ENCODE data around the gene UTF1. TPM values are rescaled to one million over a fixed set of nuclear protein-coding genes. Genes with fewer than 3 reads are reported as not detected.

The UTF1 gene
- total and polyA plus RNA-seq, 9 of the 15 experiments (the other 6 are each of a cell fraction or from before 2014, with no cell fraction given): 0.35 to 0.46 TPM; not detected in 7

- TF ChIP-seq REST (IDR thresholded peaks at IDR 0.05; ENCODE audit: borderline replicate concordance) (peak; percentile 64; the same call in 1 of the 2 replicates), REST (CRISPR knock-in tag; IDR thresholded peaks at IDR 0.05; ENCODE audit: low read depth) (no peak), NR0B1 (IDR thresholded peaks at IDR 0.05; ENCODE audit: partially characterized antibody) (no peak), CAMTA2 (CRISPR knock-in tag; conservative IDR thresholded peaks at IDR 0.05) (no peak), STAT5B (CRISPR knock-in tag; IDR thresholded peaks at IDR 0.05) (no peak), HBP1 (CRISPR knock-in tag; IDR thresholded peaks at IDR 0.05) (no peak), ZNF274 (IDR thresholded peaks at IDR 0.05; ENCODE audit: borderline replicate concordance, low read depth, low read length) (no peak), CBFA2T2 (conservative IDR thresholded peaks at IDR 0.05) (no peak), MXD1 (CRISPR knock-in tag; IDR thresholded peaks at IDR 0.05; ENCODE audit: borderline replicate concordance, poor library complexity, severe bottlenecking) (no peak), ZNF830 (CRISPR knock-in tag; IDR thresholded peaks at IDR 0.05) (no peak), RAD21 (CRISPR knock-in tag; conservative IDR thresholded peaks at IDR 0.05 in 1 of 2, IDR thresholded peaks at IDR 0.05 in 1 of 2) (peak; percentile 56 to 72), EGR1 (conservative IDR thresholded peaks at IDR 0.05) (peak; percentile 56), PML (IDR thresholded peaks at IDR 0.05; ENCODE audit: low read length) (no peak), GABPB1 (CRISPR knock-in tag; IDR thresholded peaks at IDR 0.05) (no peak), ZNF347 (CRISPR knock-in tag; IDR thresholded peaks at IDR 0.05; ENCODE audit: low read depth) (no peak), ZNF146 (CRISPR knock-in tag; IDR thresholded peaks at IDR 0.05; ENCODE audit: unreplicated experiment) (no peak), ZKSCAN1 (IDR thresholded peaks at IDR 0.05; ENCODE audit: low read depth, low read length) (no peak), FOXK2 (conservative IDR thresholded peaks at IDR 0.05 in 1 of 2, IDR thresholded peaks at IDR 0.05 in 1 of 2; ENCODE audit: low read depth in 2 of 2) (no peak)
Observed at GRCh38 chr10:133257489-133258065, 27.6 kb downstream of the UTF1 start (continued).

All from K562 (cell line).